HEK293 (cell line): Measurements from ENCODE around the gene CDRT4.

Source experiments
- CTCF ChIA-PET: fragments of 350-600 bp; formaldehyde crosslinking; extraction: SDS; loops from one replicate; lab custom pipeline; 2021; ENCODE audit warnings: antibody characterized with exemption; lab: Yijun Ruan, JAX
- POLR2A ChIA-PET: fragments of 300-600 bp; formaldehyde crosslinking; extraction: SDS; loops from one replicate; lab custom pipeline; 2020; ENCODE audit warnings: antibody characterized with exemption, inconsistent platforms; lab: Yijun Ruan, JAX
- H3K27ac ChIP-seq: fragments of 200-500 bp; sonication (Bioruptor generic); 2 replicates; pipeline ENCODE4 v1.5.1; 2014; ENCODE audit warnings: low read depth, low read length, control low read depth, inconsistent platforms; ENCODE audit errors: extremely low read depth
- H3K36me3 ChIP-seq, 2 experiments: fragments of 200-500 bp in 1 of 2; sonication (Bioruptor generic) in 1 of 2; 1 replicate in 1 of 2; 2 replicates in 1 of 2; pipeline ENCODE4 v1.5.1; 2014 to 2017; ENCODE audit warnings: inconsistent platforms in 2 of 2, low read length in 2 of 2; ENCODE audit not compliant: control insufficient read depth in 2 of 2, insufficient read depth in 1 of 2
- H3K4me1 ChIP-seq: fragments of 200-500 bp; sonication (Bioruptor generic); 2 replicates; pipeline ENCODE4 v1.5.1; 2014; ENCODE audit warnings: mild to moderate bottlenecking, low read length, inconsistent platforms; ENCODE audit not compliant: control insufficient read depth, insufficient read depth
- H3K4me3 ChIP-seq: 2 replicates; pipeline ENCODE4 v1.5.1; 2011; ENCODE audit warnings: low read depth, mild to moderate bottlenecking, control low read depth, low read length, moderate library complexity
- H3K9me3 ChIP-seq: fragments of 200-500 bp; sonication (Bioruptor generic); 2 replicates; pipeline ENCODE4 v1.5.1; 2014; ENCODE audit warnings: low read depth, low read length, inconsistent platforms; ENCODE audit not compliant: control insufficient read depth, insufficient read depth
- AEBP2 ChIP-seq: fragments of 450-650 bp; formaldehyde crosslinking; IDR thresholded peaks from 2 replicates; pipeline ENCODE4 v1.5.1; 2016; ENCODE audit warnings: missing biosample characterization, missing genetic modification characterization, borderline replicate concordance
- KLF17 ChIP-seq: fragments of 450-650 bp; formaldehyde crosslinking; IDR thresholded peaks from 2 replicates; pipeline ENCODE4 v1.5.1; 2016; ENCODE audit warnings: missing biosample characterization, missing genetic modification characterization
- PBX3 ChIP-seq: sonication (generic); formaldehyde crosslinking; IDR thresholded peaks from 2 replicates; pipeline ENCODE4 v1.8.1; 2022; ENCODE audit warnings: mild to moderate bottlenecking, moderate library complexity, missing genetic modification reagents
- SALL2 ChIP-seq: fragments of 450-650 bp; formaldehyde crosslinking; IDR thresholded peaks from 2 replicates; pipeline ENCODE4 v1.5.0; 2017; ENCODE audit warnings: missing biosample characterization, mild to moderate bottlenecking, missing genetic modification characterization, borderline replicate concordance
- SCRT2 ChIP-seq: fragments of 450-650 bp; formaldehyde crosslinking; IDR thresholded peaks from 2 replicates; pipeline ENCODE4 v1.5.1; 2016; ENCODE audit warnings: missing biosample characterization, missing genetic modification characterization
- SETDB1 ChIP-seq: IDR thresholded peaks from one replicate; pipeline ENCODE4 v1.6.1; 2017; ENCODE audit warnings: mild to moderate bottlenecking, low read length, moderate library complexity, mixed read lengths; ENCODE audit not compliant: insufficient read length
- ZEB2 ChIP-seq: fragments of 450-650 bp; formaldehyde crosslinking; IDR thresholded peaks from 2 replicates; pipeline ENCODE4 v1.5.1; 2016; ENCODE audit warnings: missing biosample characterization, missing genetic modification characterization
- ZNF148 ChIP-seq: fragments of 450-650 bp; formaldehyde crosslinking; IDR thresholded peaks from 2 replicates; pipeline ENCODE4 v1.5.0; 2017; ENCODE audit warnings: missing biosample characterization, missing genetic modification characterization, borderline replicate concordance
- ZNF175 ChIP-seq: fragments of 450-650 bp; formaldehyde crosslinking; IDR thresholded peaks from 2 replicates; pipeline ENCODE4 v1.5.1; 2016; ENCODE audit warnings: missing biosample characterization, missing genetic modification characterization
- ZNF248 ChIP-seq: fragments of 450-650 bp; formaldehyde crosslinking; IDR thresholded peaks from 2 replicates; pipeline ENCODE4 v1.5.1; 2017; ENCODE audit warnings: missing biosample characterization, missing genetic modification characterization
- ZNF394 ChIP-seq: fragments of 450-650 bp; formaldehyde crosslinking; IDR thresholded peaks from 2 replicates; pipeline ENCODE4 v1.5.1; 2016; ENCODE audit warnings: missing biosample characterization, missing genetic modification characterization, mild to moderate bottlenecking, moderate library complexity, borderline replicate concordance
- ZNF426 ChIP-seq: fragments of 450-650 bp; formaldehyde crosslinking; IDR thresholded peaks from 2 replicates; pipeline ENCODE4 v1.5.1; 2017; ENCODE audit warnings: missing biosample characterization, missing genetic modification characterization, mild to moderate bottlenecking, inconsistent platforms, moderate library complexity
- ZNF48 ChIP-seq: fragments of 450-650 bp; formaldehyde crosslinking; IDR thresholded peaks from 2 replicates; pipeline ENCODE4 v1.5.1; 2016; ENCODE audit warnings: missing biosample characterization, missing genetic modification characterization
- ZNF488 ChIP-seq: fragments of 450-650 bp; formaldehyde crosslinking; IDR thresholded peaks from 2 replicates; pipeline ENCODE4 v1.5.1; 2016; ENCODE audit warnings: missing biosample characterization, missing genetic modification characterization
- ZNF518A ChIP-seq: fragments of 450-650 bp; formaldehyde crosslinking; conservative IDR thresholded peaks from 2 replicates; pipeline ENCODE4 v1.5.1; 2016; ENCODE audit warnings: low read depth, missing biosample characterization, missing genetic modification characterization
- ZNF544 ChIP-seq: fragments of 450-650 bp; formaldehyde crosslinking; IDR thresholded peaks from 2 replicates; pipeline ENCODE4 v1.5.0; 2017; ENCODE audit warnings: missing biosample characterization, missing genetic modification characterization

The CDRT4 gene

GRCh38 chr17:15468126-15468525, 705 bp upstream of the CDRT4 start (continued):
- TF ChIP-seq ZNF518A (tag by site-specific recombination), result no peak

GRCh38 chr17:15466131-15466530, 1.3 kb downstream of the CDRT4 start:
- Histone ChIP-seq H3K4me1 (0 out of 2 replicates have a peak, but pooled peaks cover 6% of the 10 kb centered on the region), H3K36me3 (peaks cover 0 to 5% of the 10 kb centered on the region in 2 experiments; a peak in 1 of 3 replicates), H3K27ac (no peak overlapping the region), H3K4me3 (no peak overlapping the region), H3K9me3 (no peaks in the 10 kb centered on the region)
- ChIA-PET POLR2A (no interaction called here), CTCF (interaction anchor here (0.6 to 1.4 kb wide), 4 partner anchors 19 to 36 kb away, joined by 3 to 8 read pairs (median 3); no protein-coding TSS in a partner anchor)
- TF ChIP-seq PBX3 (CRISPR knock-in tag) (no peak), ZNF48 (tag by site-specific recombination) (no peak), KLF17 (tag by site-specific recombination) (0 out of 2 replicates have a peak, but pooled peaks have one; percentile 29), ZNF394 (tag by site-specific recombination) (no peak), SCRT2 (no peak), ZEB2 (no peak), ZNF175 (tag by site-specific recombination) (no peak)

- CTCF ChIA-PET, result interaction anchor here (0.6 kb wide), 1 partner anchor 18 kb away, joined by 3 read pairs; no protein-coding TSS in a partner anchor
- Histone ChIP-seq H3K36me3 (peaks cover 0 to 5% of the 10 kb centered on the region in 2 experiments; a peak in 1 of 3 replicates), H3K4me3 (no peak overlapping the region), H3K27ac (no peak overlapping the region), H3K9me3 (no peaks in the 10 kb centered on the region), H3K4me1 (0 out of 2 replicates have a peak, but pooled peaks cover 6% of the 10 kb centered on the region)
- POLR2A ChIA-PET, result no interaction called here
- TF ChIP-seq KLF17 (tag by site-specific recombination) (no peak), ZNF426 (tag by site-specific recombination) (no peak), SETDB1 (no peak), ZNF248 (tag by site-specific recombination) (peak; percentile 74; the same call in 1 of the 2 replicates), AEBP2 (0 out of 2 replicates have a peak, but pooled peaks have one; percentile 4), SALL2 (tag by site-specific recombination) (0 out of 2 replicates have a peak, but pooled peaks have one; percentile 40), ZNF488 (tag by site-specific recombination) (peak; percentile 10; the same call in 1 of the 2 replicates), ZNF148 (tag by site-specific recombination) (peak; percentile 14; the same call in 1 of the 2 replicates), ZNF544 (no peak)
Measured at GRCh38 chr17:15465045-15465701, 2.2 kb downstream of the CDRT4 start.
